DMS79 (cell line): Measurements from ENCODE around the gene ZMIZ1.
A peak's percentile ranks its signal among the peaks of the same experiment; 100 is the strongest.

Experiments
- DNase-seq: peaks from one replicate; lab custom pipeline; 2025; lab: John Stamatoyannopoulos, UW

Gene ZMIZ1

GRCh38 chr10:79068562-79069324, at the start of gene ZMIZ1:
Gene ZMIZ1 (plus strand): TSS chr10:79068966. CDS start chr10:79201633, 132,667 bp downstream.
- DNase-seq = peak; percentile 66

GRCh38 chr10:79019441-79020014, 49.2 kb upstream of the ZMIZ1 start:
- no peak for DNase-seq

GRCh38 chr10:79020015-79020491, 48.7 kb upstream of the ZMIZ1 start:
- DNase-seq = no peak

- no peak for DNase-seq
These were observed 48.2 kb upstream of the ZMIZ1 start for GRCh38 chr10:79020605-79021004.

GRCh38 chr10:79021331-79021907, 47.3 kb upstream of the ZMIZ1 start:
- no peak for DNase-seq

- DNase-seq = no peak
These were observed 46.7 kb upstream of the ZMIZ1 start for GRCh38 chr10:79021948-79022499.

- DNase-seq = no peak
These were observed 46.1 kb upstream of the ZMIZ1 start for GRCh38 chr10:79022565-79023230.

GRCh38 chr10:79023240-79024162, 45.3 kb upstream of the ZMIZ1 start:
- DNase-seq = no peak

GRCh38 chr10:79024296-79024695, 44.5 kb upstream of the ZMIZ1 start:
- DNase-seq = no peak

GRCh38 chr10:79024720-79025198, 44.0 kb upstream of the ZMIZ1 start:
- no peak for DNase-seq

- DNase-seq = no peak
These were observed 43.5 kb upstream of the ZMIZ1 start for GRCh38 chr10:79025199-79025832.

- DNase-seq = no peak
These were observed 42.4 kb upstream of the ZMIZ1 start for GRCh38 chr10:79026341-79026761.

GRCh38 chr10:79026806-79027146, 42.0 kb upstream of the ZMIZ1 start:
- no peak for DNase-seq

GRCh38 chr10:79027147-79028055, 41.4 kb upstream of the ZMIZ1 start:
- peak; percentile 4 for DNase-seq

- no peak for DNase-seq
These were observed 40.7 kb upstream of the ZMIZ1 start for GRCh38 chr10:79028056-79028430.

- no peak for DNase-seq
These were observed 40.2 kb upstream of the ZMIZ1 start for GRCh38 chr10:79028451-79029010.

- DNase-seq = no peak
These were observed 39.0 kb upstream of the ZMIZ1 start for GRCh38 chr10:79029478-79030390.

GRCh38 chr10:79030705-79031104, 38.1 kb upstream of the ZMIZ1 start:
- DNase-seq = no peak
